Heart left ventricle (tissue), 13 donors: Measurements from ENCODE around the gene ARHGAP1.

ENCODE experiments used
- CTCF ChIP-seq, 12 donors: fragments of 200-600 bp; sonication (generic) in 4 of 12; IDR thresholded peaks; one replicate each; pipeline versions ENCODE4 v1.5.0 to v1.8.0; 2018 to 2022; ENCODE audit warnings: antibody characterized with exemption in 12 of 12, mild to moderate bottlenecking in 5 of 12
- POLR2A ChIP-seq, 2 donors: fragments of 450-650 bp; IDR thresholded peaks; one replicate each; pipeline ENCODE4 v1.6.1; 2017; ENCODE audit warnings: antibody characterized with exemption in 2 of 2, mild to moderate bottlenecking in 2 of 2, moderate library complexity in 2 of 2
- donor health status: ischemic (EF 13 %, LVEDD 7.1; RV severe dilation, severe dysfunction).
- donor health status: DM: no; HTN: yes; CAD: no.
- donor health status: DM: no; HTN: no; CAD: no.
- donor health status: ischemic (EF 25% LVEDD 6.9; RV normal size, moderate dysfunction).
- donor health status: ischemic (EF 25% LVEDD 5.7; RV mildly dilated, moderate dysfunction).
- donor health status: ischemic (EF 35%, LVEDD 5.7; RV mildly dilated, moderate dysfunction).
- donor health status: nonischemic (EF 11% LVEDD 7.7; RV severe dilation, severe dysfunction).
- donor health status: DM: yes; HTN: yes; CAD: no.
- donor health status: PGD.
- donor health status: ischemic (EF 29% LVEDD 5.4; RV normal size, mild dysfunction).
- donor health status: nonischemic (EF 23%, LVEDD 6.1; RV moderate dilation, normal function).

GRCh38 chr11:46643986-46644385 lies 56.4 kb downstream of the ARHGAP1 start:
- no peak for TF ChIP-seq CTCF (IDR thresholded peaks at IDR 0.05)
- no peak for TF ChIP-seq POLR2A (IDR thresholded peaks at IDR 0.05)
